GM11168 (cell line): ENCODE data around the gene CEACAM7.
"Not testable (repeated sequence)": the region's sequence is repeated elsewhere in the genome, so short reads cannot be mapped to it uniquely, and the experiment has no call there.

Experiments used
- in situ Hi-C: fragments of 300-500 bp; cut with MboI; formaldehyde crosslinking; loops from one replicate; pipeline ENCODE4 v1.12.0; 2022; ENCODE audit warnings: low sequenced_read_pairs; ENCODE audit not compliant: unreplicated experiment

Gene CEACAM7

GRCh38 chr19:41668315-41668714, 19.8 kb downstream of the CEACAM7 start:
- in situ Hi-C loops, result no loop called here

DNA sequence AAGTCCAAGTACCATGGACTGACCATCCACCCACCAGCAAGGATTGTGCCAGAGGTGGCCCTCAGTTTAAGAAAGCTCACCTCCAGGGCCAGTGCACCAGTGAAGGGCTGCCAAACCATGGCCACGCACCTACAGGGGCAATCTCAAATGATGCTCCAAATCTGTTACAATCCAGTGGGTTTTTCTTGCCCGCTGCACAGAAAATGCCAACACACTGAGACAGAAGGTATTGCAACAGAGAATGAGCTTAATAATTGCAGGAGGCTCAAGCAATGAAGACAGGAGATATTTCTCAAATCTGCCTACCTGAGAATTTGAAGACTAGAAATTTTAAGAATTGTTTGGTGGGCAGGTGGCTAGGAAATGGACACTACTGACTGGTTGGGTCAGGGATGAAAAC, 22.0 kb downstream of the CEACAM7 start:
- in situ Hi-C loops, result no loop called here

DNA sequence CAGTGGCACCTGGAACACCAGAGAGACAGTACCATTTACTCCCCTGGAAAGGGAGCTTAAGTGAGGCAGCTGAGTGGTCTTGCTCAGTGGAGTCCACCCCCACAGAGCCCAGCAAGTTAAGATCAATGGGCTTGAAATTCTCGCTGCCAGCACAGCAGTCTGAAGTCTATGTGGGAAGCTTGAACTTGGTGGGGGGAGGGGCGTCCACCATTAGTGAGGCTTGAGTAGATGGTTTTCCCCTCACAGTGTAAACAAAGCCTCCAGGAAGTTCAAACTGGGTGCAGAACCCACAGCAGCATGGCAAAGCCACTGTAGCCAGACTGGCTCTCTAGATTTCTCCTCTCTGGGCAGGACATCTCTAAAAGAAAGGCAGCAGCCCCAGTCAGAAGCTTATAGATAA, 30.9 kb downstream of the CEACAM7 start:
- in situ Hi-C loops, result no loop called here

DNA sequence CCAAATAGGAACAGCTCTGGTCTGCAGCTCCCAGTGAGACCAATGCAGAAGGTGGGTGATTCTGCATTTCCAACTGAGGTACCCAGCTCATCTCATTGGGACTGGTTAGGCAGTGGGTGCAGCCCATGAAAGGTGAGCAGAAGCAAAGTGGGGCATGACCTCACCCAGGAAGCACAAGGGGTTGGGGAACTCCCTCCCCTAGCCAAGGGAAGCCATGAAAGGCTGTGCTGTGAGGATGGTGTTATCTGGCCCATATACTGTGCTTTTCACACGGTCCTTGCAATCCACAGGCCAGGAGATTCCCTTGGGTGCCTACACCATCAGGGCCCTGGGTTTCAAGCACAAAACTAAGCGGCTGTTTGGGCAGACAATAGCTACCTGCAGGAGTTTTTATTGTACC, 31.3 kb downstream of the CEACAM7 start:
- in situ Hi-C loops, result not testable (repeated sequence)

GRCh38 chr19:41652250-41652649, 35.8 kb downstream of the CEACAM7 start:
- in situ Hi-C loops, result no loop called here

DNA sequence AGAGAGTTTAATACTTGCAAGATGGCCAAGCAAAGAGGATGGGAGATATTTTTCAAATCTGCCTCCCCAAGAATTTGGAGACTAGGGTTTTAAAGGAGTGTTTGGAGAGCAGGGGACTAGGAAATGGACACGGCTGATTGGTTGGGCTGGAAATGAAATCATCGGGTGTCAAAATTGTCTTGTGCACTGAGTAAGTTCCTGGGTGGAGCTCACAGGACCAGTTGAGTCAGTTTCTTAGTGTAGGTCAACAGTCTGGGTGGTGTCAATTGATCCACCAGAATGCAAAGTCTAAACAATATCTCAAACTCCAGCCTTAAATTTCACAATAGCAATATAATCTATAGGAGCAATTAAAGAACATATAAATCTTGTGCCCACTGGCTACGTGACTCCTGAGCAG, 38.2 kb downstream of the CEACAM7 start:
- in situ Hi-C loops, result no loop called here

DNA sequence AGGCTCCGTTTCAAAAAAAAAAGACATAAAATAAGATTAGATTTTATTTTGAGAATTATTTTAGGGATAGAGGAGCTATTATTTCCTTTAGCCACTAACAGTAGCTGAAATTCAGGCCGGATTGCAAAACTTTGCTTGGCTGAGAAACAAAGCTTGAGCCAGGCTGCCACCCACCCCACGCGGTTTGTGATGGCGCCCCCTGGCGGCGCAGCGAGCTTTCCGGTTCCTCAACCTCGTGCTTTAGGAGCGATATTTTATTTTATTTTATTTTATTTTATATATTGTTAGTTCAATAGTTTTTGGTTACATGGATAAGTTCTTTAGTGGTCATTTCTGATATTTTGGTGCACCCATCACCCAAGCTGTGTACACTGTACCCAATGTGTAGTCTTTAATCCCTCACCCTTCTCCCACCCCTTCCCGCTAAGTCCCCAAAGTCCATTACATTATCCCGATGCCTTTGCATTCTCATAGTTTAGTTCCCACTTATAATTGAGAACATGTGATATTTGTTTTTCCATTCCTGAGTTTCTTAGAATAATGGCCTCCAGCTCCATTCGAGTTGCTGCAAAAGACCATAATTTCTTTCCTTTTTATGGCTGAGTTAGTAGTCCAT, 41.4 kb downstream of the CEACAM7 start:
- in situ Hi-C loops, result no loop called here

GRCh38 chr19:41641879-41642485, 46.1 kb downstream of the CEACAM7 start:
- in situ Hi-C loops, result no loop called here

DNA sequence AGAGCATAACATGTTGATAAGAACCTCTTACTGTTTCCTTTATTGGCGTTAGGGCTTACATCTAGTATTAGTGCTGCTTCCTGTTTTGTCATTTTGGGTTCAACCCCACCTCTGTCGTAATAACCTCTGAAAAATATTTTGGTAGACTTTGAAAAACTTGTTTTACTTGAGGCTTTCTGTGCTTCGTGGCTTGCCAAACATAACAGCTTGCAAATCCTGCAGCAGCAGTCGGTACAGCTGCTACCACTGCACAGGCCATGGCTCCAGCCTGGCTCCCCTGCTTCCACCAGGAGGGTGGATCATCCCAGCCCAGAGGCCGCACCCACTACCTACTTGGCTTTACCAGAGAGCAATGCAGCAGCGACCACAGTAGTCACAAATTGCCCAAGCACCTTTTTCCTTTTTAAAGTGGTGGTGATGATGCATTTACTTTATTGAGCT, 49.4 kb downstream of the CEACAM7 start:
- in situ Hi-C loops, result no loop called here

GRCh38 chr19:41637484-41637883, 50.6 kb downstream of the CEACAM7 start:
- in situ Hi-C loops, result no loop called here

GRCh38 chr19:41627966-41628675, 59.9 kb downstream of the CEACAM7 start:
- in situ Hi-C loops, result no loop called here

- in situ Hi-C loops, result no loop called here
Measured at GRCh38 chr19:41626877-41627276, 61.2 kb downstream of the CEACAM7 start, which contains the start of gene CEACAM4. CEACAM4 (minus strand) TSS chr19:41627074; CDS start chr19:41626963, 111 bp downstream.

- in situ Hi-C loops, result no loop called here
Measured at GRCh38 chr19:41626278-41626677, 61.8 kb downstream of the CEACAM7 start.

DNA sequence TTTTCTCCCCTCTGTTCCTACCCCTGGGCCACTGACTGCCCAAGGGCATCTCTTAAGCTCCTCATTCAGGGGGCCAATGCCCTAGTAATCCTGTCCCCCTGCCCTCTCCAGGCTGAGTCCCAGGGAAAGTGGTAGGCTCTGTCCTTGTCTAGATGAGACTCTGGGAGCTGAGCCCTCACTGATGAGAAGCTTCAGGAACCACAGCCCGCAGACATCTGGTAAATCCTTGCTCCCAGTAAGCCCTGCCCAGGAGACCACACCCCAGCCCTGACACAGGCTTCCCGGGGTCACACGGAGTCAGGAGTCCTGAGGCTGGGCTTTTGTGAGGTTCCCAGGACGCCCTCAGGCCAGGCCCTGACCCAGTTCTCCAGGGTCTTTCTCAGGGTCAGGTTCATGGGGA, 63.1 kb downstream of the CEACAM7 start:
- in situ Hi-C loops, result no loop called here

DNA sequence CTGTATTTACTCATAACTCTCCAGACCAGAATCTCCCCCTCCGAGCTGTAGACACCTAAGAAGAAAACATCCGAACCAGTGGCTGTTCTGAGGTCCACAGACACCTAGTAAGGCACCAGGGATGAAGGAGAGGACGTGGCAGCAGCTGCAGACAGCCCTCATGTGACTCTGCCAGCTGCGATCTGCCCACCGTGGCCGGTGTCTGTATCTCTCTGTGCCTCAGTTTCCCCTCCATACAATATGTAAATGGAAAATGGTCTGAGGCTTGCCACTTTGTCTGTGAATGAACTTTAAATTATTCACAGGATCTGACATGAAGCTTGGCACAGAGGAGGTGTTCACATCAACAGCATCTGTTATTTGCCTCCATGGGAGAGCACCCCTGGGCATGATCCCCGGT, 63.6 kb downstream of the CEACAM7 start:
- in situ Hi-C loops, result no loop called here

DNA sequence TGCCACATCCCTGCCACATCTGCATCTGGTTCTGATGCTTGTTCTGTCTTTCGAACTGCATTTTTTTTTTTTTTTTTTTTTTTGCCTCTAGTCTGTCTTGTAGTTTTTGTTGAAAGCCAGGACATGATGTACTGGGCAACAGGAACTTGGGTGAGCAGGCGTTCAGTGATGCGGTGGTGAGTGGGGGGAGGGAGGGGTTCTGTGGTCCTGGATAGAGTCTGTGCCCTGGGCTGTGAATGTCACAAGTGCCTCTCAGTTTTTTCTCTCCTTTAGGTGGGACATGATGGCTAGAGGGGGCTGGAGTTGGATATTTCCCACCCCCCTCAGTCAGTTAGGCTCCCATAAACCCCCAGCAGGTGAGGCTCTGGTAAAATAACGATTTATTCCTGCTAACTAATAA, 64.7 kb downstream of the CEACAM7 start:
- in situ Hi-C loops, result no loop called here
